Stimulated activated naive CD8-positive, alpha-beta T cell treated with anti-CD3 and anti-CD28 coated beads, Interleukin-15, Interleukin-2, amounts not matched to agents 100 ng/mL and 50 ng/mL, for 24 hours (primary cell): ENCODE data around the gene OR51B4.

Experiments
- H3K27ac Mint-ChIP-seq: one replicate; pipeline ENCODE4 v1.8.0; 2021; ENCODE audit warnings: mild to moderate bottlenecking, mixed read lengths
- H3K27me3 Mint-ChIP-seq: one replicate; pipeline ENCODE4 v1.8.0; 2021; ENCODE audit warnings: mixed read lengths
- H3K36me3 Mint-ChIP-seq: one replicate; pipeline ENCODE4 v1.8.0; 2021; ENCODE audit warnings: low read depth, mixed read lengths
- H3K4me1 Mint-ChIP-seq: one replicate; pipeline ENCODE4 v1.8.0; 2021; ENCODE audit warnings: low read depth, mixed read lengths
- H3K4me3 Mint-ChIP-seq: one replicate; pipeline ENCODE4 v1.8.0; 2021; ENCODE audit warnings: mild to moderate bottlenecking, mixed read lengths
- H3K9me3 Mint-ChIP-seq: one replicate; pipeline ENCODE4 v1.8.0; 2021; ENCODE audit warnings: mixed read lengths

OR51B4 gene

DNA sequence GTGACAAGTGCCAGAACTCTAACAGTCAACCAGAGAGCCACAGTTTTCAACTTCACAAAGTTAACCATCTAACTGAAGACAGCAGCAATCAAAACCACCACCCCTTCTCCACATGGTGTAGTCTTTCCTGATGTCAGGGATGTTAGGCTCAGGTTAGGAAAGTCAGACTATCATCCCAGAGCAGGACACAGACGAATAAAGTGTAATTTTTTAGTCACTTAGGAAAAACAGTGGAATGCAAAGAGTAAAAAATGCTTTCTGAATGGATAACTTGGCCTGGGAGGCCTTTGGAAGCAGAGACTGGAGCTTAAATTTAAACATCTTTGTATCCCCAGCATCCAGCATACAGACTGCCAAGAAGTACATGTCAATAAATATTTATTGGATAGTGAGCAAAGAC lies 15.4 kb downstream of the OR51B4 start:
- Mint-ChIP-seq H3K27ac (no peak overlapping the region), H3K9me3 (no peaks in the 10 kb centered on the region), H3K4me3 (no peak overlapping the region), H3K4me1 (no peaks in the 10 kb centered on the region), H3K27me3 (no peaks in the 10 kb centered on the region), H3K36me3 (no peaks in the 10 kb centered on the region)

DNA sequence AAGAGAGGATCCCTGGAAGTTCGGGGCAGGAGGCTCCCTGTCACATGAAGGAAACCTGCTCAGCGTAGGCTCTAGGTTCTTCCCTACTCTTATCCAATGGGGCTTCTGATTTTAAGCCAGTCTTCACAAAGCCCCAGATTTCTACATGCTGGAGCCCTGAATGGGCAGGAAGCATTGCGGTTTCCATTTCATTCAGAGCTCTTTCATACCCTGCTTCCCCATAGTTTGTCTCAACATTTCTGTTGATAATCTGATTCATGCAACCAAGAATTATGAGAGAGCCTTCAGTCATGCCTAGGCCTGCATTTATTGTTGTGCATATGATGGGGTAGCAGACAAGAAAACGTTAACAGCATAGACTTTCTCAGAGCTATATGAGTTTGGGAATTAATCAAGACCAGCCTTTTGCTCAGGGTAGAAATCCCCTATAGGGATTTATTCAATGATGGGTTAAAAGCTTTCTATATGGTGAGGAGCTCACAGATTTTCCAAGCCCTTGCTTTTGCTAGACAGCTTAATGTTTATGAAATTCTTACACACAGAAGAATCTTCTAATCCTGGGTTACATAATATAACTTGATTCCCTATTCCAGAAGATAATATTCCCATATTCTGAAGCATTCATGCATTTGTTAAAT lies 15.9 kb downstream of the OR51B4 start:
- no peak overlapping the region for H3K4me3 Mint-ChIP-seq
- H3K9me3 Mint-ChIP-seq: no peaks in the 10 kb centered on the region
- no peak overlapping the region for H3K27ac Mint-ChIP-seq
- H3K36me3 Mint-ChIP-seq: no peaks in the 10 kb centered on the region
- H3K27me3 Mint-ChIP-seq: no peaks in the 10 kb centered on the region
- no peaks in the 10 kb centered on the region for H3K4me1 Mint-ChIP-seq

DNA sequence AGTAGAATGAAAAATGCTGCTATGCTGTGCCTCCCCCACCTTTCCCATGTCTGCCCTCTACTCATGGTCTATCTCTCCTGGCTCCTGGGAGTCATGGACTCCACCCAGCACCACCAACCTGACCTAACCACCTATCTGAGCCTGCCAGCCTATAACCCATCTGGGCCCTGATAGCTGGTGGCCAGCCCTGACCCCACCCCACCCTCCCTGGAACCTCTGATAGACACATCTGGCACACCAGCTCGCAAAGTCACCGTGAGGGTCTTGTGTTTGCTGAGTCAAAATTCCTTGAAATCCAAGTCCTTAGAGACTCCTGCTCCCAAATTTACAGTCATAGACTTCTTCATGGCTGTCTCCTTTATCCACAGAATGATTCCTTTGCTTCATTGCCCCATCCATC lies 17.1 kb downstream of the OR51B4 start:
- Mint-ChIP-seq H3K27ac (no peak overlapping the region), H3K27me3 (peaks cover 3% of the 10 kb centered on the region), H3K9me3 (no peaks in the 10 kb centered on the region), H3K4me3 (no peak overlapping the region), H3K4me1 (no peaks in the 10 kb centered on the region), H3K36me3 (no peaks in the 10 kb centered on the region)

DNA sequence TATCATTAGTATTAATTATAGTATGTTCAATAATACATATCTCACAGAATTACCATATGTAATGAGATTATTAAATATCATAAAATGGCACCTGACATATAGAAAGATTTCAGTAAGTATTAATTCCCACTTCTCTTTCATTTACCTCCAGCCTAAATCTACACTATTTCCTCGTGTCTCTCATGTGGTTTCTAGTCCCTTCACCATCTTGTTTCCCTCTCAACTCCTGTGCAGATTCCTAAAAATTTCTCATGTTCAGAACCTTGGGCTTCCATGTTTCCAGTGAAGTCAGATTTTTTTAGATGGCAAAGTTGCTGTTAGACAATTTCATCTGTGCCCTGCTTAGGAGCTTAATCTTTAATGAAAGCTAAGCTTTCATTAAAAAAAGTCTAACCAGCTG lies 17.9 kb downstream of the OR51B4 start:
- Mint-ChIP-seq H3K27ac (no peak overlapping the region), H3K9me3 (no peaks in the 10 kb centered on the region), H3K4me3 (no peak overlapping the region), H3K27me3 (peaks cover 3% of the 10 kb centered on the region), H3K4me1 (no peaks in the 10 kb centered on the region), H3K36me3 (no peaks in the 10 kb centered on the region)

DNA sequence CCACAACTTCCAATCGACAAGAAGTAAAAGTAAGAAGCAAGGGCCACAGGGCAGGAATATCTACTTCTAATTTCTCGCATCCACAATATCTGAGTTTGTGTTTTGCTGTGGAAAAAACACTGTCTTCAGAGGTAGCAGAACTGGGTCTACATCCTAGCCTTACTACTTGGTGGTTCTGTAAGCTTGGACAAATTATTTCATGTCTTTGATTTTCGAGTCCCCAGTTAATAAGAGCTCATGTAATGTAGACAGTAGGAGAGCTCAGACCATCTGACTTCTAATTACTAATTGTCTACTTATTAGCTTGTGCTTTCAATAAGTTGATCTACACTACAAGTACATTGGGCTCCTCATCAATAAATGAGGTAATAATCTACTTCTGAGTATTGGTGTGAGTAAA lies 18.7 kb downstream of the OR51B4 start:
- no peak overlapping the region for H3K27ac Mint-ChIP-seq
- H3K36me3 Mint-ChIP-seq: no peaks in the 10 kb centered on the region
- no peaks in the 10 kb centered on the region for H3K4me1 Mint-ChIP-seq
- no peak overlapping the region for H3K4me3 Mint-ChIP-seq
- H3K9me3 Mint-ChIP-seq: no peaks in the 10 kb centered on the region
- peaks cover 3% of the 10 kb centered on the region for H3K27me3 Mint-ChIP-seq

DNA sequence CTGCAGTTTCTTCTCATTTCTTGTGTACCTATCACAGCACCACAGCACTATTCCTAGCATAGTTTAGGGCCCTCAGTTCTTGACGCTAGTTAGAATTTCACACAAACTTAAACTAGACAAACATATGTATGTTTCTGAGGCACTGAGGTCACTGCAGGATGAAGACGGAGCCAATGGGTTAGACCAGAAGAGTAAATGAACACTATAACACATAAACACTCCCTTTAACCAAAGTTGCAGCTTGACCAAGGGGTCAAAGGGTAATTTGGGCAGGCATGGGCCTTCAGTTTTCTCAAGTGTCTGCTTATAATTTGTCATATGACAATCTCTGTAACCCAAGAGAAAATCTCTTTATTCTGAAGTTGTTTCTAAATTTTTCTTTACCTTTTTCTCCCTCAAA lies 19.1 kb downstream of the OR51B4 start:
- H3K36me3 Mint-ChIP-seq: no peaks in the 10 kb centered on the region
- H3K9me3 Mint-ChIP-seq: no peaks in the 10 kb centered on the region
- no peaks in the 10 kb centered on the region for H3K4me1 Mint-ChIP-seq
- no peak overlapping the region for H3K27ac Mint-ChIP-seq
- H3K4me3 Mint-ChIP-seq: no peak overlapping the region
- peaks cover 3% of the 10 kb centered on the region for H3K27me3 Mint-ChIP-seq

DNA sequence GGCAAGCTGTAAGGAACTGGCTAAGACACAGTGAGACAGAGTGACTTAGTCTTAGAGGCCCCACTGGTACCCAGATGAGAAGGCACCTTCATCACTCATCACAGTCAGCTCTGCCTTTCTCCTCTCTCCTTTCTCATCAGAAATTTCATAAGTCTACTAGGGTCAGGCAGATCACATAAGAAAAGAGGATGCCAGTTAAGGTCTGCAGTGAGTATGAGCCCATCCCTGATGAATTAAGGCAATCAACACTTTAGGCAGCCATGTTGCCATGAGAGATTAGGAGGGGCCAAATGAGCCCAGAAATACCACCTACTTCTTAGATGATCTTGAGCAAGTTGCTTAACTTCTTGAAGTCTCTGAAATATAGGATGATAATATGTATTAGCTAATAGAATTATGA lies 20.1 kb downstream of the OR51B4 start:
- Mint-ChIP-seq H3K27me3 (peaks cover 3% of the 10 kb centered on the region), H3K9me3 (no peaks in the 10 kb centered on the region), H3K36me3 (no peaks in the 10 kb centered on the region), H3K27ac (no peak overlapping the region), H3K4me1 (no peaks in the 10 kb centered on the region), H3K4me3 (no peak overlapping the region)

DNA sequence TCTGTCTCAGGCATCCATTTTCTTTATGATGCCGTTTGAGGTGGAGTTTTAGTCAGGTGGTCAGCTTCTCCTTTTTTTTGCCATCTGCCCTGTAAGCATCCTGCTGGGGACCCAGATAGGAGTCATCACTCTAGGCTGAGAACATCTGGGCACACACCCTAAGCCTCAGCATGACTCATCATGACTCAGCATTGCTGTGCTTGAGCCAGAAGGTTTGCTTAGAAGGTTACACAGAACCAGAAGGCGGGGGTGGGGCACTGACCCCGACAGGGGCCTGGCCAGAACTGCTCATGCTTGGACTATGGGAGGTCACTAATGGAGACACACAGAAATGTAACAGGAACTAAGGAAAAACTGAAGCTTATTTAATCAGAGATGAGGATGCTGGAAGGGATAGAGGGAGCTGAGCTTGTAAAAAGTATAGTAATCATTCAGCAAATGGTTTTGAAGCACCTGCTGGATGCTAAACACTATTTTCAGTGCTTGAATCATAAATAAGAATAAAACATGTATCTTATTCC lies 21.1 kb downstream of the OR51B4 start:
- H3K9me3 Mint-ChIP-seq: no peaks in the 10 kb centered on the region
- H3K27ac Mint-ChIP-seq: no peak overlapping the region
- H3K27me3 Mint-ChIP-seq: peaks cover 3% of the 10 kb centered on the region
- H3K36me3 Mint-ChIP-seq: no peaks in the 10 kb centered on the region
- no peaks in the 10 kb centered on the region for H3K4me1 Mint-ChIP-seq
- H3K4me3 Mint-ChIP-seq: no peak overlapping the region

DNA sequence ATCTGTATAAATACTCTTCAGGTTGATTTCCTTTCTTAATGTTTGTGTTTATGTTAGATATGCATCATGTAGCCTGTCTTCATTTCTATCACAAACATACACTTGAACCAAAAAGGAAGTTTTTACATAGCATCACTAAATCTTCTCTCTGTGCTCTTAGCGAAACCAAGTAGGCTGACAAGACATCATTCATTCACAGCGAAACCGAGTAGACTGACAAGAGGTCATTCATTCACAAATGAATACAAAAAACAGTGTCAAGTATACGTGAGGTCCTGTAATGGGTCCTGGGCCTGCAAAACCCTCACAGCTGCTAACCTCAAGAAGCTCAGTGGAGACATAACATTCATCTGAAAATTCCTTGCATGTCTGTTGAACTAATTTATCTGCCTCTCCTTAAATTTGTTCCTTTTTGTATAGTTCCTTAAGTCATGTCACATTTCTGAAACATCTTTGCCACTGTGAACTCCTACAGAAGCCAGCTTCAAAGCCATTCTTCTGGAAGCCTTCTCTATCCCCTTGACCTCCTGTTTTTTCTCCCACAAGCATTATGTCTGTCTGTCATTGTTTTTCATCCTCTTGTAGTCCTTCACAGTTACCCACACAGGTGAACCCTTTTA lies 22.2 kb downstream of the OR51B4 start:
- no peak overlapping the region for H3K27ac Mint-ChIP-seq
- H3K4me3 Mint-ChIP-seq: no peak overlapping the region
- no peaks in the 10 kb centered on the region for H3K36me3 Mint-ChIP-seq
- no peaks in the 10 kb centered on the region for H3K9me3 Mint-ChIP-seq
- no peaks in the 10 kb centered on the region for H3K4me1 Mint-ChIP-seq
- peaks cover 3% of the 10 kb centered on the region for H3K27me3 Mint-ChIP-seq

DNA sequence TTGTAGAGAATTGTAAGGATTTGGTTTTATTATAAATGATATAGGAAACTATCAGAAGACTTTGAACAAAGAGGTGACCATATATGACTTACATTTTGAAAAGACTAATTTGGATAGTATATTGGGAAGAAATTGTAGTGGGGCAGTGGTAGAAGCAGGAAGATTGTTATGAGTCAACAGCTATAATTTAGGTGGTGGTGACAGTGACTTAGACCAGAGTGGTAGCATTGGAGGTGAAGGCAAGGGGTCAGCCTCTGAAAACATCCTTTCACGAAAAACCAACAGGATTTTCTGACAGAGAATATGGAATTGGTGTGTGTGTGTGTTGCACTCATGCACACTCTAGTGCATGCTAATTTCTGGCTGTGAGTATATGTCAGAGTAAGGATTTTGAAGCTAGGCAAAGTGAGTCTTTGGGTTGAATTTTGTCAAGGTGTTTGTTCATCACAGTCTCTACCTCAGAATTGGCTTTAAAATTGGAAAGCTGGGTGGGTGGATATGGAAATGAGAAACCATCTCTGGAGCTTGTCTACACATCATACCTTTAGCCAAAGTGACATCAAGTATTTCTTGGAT lies 23.9 kb downstream of the OR51B4 start:
- H3K4me1 Mint-ChIP-seq: no peaks in the 10 kb centered on the region
- no peaks in the 10 kb centered on the region for H3K9me3 Mint-ChIP-seq
- no peaks in the 10 kb centered on the region for H3K36me3 Mint-ChIP-seq
- peaks cover 3% of the 10 kb centered on the region for H3K27me3 Mint-ChIP-seq
- no peak overlapping the region for H3K27ac Mint-ChIP-seq
- H3K4me3 Mint-ChIP-seq: no peak overlapping the region

DNA sequence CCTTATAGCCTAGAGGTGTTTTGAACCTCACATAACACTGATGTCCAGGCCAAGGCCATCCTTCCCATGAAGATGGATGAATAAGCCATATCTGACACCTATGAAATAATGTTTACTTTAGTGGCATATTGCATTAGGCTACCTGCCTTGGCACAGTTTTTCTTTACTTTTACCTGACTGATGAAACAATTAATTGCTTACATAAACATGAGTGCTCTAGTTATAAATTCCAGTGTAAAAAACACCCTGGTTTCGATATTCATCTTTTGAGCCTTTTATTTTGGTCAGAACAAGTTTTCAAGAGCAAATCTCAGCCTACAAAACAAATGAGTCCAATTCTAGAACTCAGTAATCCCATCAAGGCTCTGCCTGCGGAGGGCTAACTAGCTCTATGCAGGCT lies 25.0 kb downstream of the OR51B4 start:
- H3K27ac Mint-ChIP-seq: no peak overlapping the region
- H3K27me3 Mint-ChIP-seq: peaks cover 3% of the 10 kb centered on the region
- no peak overlapping the region for H3K4me3 Mint-ChIP-seq
- H3K4me1 Mint-ChIP-seq: no peaks in the 10 kb centered on the region
- no peaks in the 10 kb centered on the region for H3K9me3 Mint-ChIP-seq
- H3K36me3 Mint-ChIP-seq: no peaks in the 10 kb centered on the region

DNA sequence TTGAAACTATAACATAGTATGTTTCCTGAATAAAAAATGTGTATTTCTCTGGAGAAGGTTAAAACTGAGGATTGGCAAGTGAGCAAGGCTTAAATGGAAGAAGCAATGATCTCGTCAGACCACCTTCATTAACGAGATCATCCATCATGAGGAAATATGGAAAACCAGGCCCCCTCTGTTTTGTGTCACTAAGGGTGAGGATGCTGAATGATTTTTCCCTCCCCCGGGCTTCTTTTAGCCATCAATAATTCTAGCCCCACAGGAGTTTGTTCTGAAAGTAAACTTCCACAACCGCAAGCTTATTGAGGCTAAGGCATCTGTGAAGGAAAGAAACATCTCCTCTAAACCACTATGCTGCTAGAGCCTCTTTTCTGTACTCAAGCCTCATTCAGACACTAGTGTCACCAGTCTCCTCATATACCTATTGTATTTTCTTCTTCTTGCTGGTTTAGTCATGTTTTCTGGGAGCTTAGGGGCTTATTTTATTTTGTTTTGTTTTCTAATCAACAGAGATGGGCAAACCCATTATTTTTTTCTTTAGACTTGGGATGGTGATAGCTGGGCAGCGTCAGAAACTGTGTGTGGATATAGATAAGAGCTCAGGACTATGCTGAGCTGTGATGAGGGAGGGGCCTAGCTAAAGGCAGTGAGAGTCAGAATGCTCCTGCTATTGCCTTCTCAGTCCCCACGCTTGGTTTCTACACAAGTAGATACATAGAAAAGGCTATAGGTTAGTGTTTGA lies 26.2 kb downstream of the OR51B4 start:
- Mint-ChIP-seq H3K9me3 (no peaks in the 10 kb centered on the region), H3K4me1 (no peaks in the 10 kb centered on the region), H3K27me3 (peaks cover under 1% of the 10 kb centered on the region), H3K27ac (no peak overlapping the region), H3K36me3 (no peaks in the 10 kb centered on the region), H3K4me3 (no peak overlapping the region)

DNA sequence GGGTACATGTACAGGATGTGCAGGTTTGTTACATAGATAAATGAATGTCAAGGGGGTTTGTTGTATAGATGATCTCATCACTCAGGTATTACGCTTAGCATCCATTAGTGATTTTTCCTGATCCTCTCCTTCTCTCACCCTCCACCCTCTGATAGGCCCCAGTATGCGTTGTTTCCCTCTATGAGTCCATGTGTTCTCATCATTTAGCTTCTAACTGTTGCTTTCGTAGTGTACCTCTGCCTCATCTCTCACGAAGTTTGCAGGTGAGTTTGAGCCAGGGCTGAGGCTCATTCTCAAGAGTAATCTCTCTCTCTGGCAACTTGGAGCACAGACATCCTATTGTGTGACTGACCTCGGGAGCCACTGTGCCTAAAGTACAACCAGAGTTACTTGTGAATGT lies 27.4 kb downstream of the OR51B4 start:
- no peaks in the 10 kb centered on the region for H3K36me3 Mint-ChIP-seq
- H3K27ac Mint-ChIP-seq: no peak overlapping the region
- no peaks in the 10 kb centered on the region for H3K9me3 Mint-ChIP-seq
- no peaks in the 10 kb centered on the region for H3K27me3 Mint-ChIP-seq
- H3K4me1 Mint-ChIP-seq: no peaks in the 10 kb centered on the region
- no peak overlapping the region for H3K4me3 Mint-ChIP-seq

DNA sequence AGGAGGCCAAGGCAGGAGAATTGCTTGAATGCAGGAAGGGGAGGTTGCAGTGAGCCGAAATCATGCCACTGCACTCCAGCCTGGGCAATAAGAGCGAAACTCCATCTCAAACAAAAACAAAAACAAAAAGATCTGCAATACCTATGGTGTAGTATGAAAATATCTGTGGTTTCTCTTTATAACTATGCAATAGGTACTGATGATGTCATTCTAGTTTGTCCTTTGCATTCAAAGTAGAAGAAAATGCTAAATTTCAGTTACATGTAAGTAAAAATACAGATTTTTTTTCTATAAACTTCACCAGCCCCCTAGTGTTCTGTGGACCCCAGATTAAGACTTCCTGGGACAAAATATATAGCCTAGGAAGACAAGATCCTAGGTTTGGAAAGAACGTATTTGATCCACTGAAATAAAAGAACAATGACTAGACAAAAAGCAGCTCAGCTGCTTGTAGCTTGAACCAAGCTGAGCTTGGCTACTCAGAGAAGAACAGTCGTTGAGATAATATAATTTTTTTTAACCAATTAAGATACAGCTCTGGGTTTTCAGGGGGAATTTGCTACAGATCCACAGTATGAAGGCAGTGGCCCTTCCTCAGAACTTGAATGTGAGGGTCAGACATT lies 29.2 kb downstream of the OR51B4 start:
- no peaks in the 10 kb centered on the region for H3K9me3 Mint-ChIP-seq
- no peak overlapping the region for H3K4me3 Mint-ChIP-seq
- H3K4me1 Mint-ChIP-seq: no peaks in the 10 kb centered on the region
- H3K27me3 Mint-ChIP-seq: no peaks in the 10 kb centered on the region
- no peak overlapping the region for H3K27ac Mint-ChIP-seq
- no peaks in the 10 kb centered on the region for H3K36me3 Mint-ChIP-seq

DNA sequence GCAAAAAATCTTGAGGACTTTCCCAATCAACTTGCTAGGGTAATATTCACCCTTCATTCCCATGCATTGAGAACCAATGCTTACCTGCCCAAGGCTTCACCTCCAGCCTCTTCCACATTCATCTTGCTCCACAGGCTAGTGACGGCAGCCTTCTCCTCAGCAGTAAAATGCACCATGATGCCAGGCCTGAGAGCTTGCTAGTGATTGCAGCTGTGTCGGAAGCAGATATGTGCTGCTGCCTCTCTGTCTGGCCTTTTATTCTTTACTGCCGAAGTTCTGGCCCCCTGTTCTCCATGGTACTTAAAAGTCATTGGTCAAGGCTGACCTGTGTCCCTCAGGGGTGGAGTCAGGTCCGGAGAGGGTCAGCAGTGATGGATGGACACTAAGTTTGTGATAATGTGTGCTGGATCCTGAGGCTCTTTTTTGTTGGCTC lies 32.0 kb downstream of the OR51B4 start, which contains the start of gene HBE1:
HBE1 (minus strand) TSS at position 231 of the 433 bp plus-strand sequence; CDS start at position 176, 55 bp downstream.
- peaks cover 4% of the 10 kb centered on the region for H3K27me3 Mint-ChIP-seq
- no peaks in the 10 kb centered on the region for H3K4me1 Mint-ChIP-seq
- H3K9me3 Mint-ChIP-seq: no peaks in the 10 kb centered on the region
- no peak within 1 kb of the TSS for H3K4me3 Mint-ChIP-seq
- H3K36me3 Mint-ChIP-seq: no peaks in the 10 kb centered on the region
- H3K27ac Mint-ChIP-seq: no peak within 1 kb of the TSS
